Retina (tissue), 1 donor: ENCODE data around the gene CAPNS1.

Source experiments
- DNase-seq: peaks from one replicate; pipeline ENCODE4 v3.0.0-alpha.2; 2016

CAPNS1 gene

GRCh38 chr19:36139473-36140303, at the start of gene CAPNS1:
CAPNS1 (plus strand) TSS chr19:36140066; CDS start chr19:36141012, 946 bp downstream.
- peak; percentile 95 for DNase-seq

- DNase-seq: no peak
These were observed 48.8 kb upstream of the CAPNS1 start for GRCh38 chr19:36090910-36091695.

GRCh38 chr19:36092566-36092965, 47.3 kb upstream of the CAPNS1 start:
- DNase-seq: no peak

- no peak for DNase-seq
These were observed 46.7 kb upstream of the CAPNS1 start for GRCh38 chr19:36093146-36093662.

GRCh38 chr19:36093687-36094086, 46.2 kb upstream of the CAPNS1 start:
- DNase-seq: no peak

- no peak for DNase-seq
These were observed 42.8 kb upstream of the CAPNS1 start for GRCh38 chr19:36097036-36097435.

- DNase-seq: no peak
These were observed 40.6 kb upstream of the CAPNS1 start for GRCh38 chr19:36099166-36099785.

GRCh38 chr19:36100476-36100875, 39.4 kb upstream of the CAPNS1 start:
- DNase-seq: no peak

GRCh38 chr19:36101550-36102327, 38.1 kb upstream of the CAPNS1 start:
- DNase-seq: no peak

- DNase-seq: no peak
These were observed 36.7 kb upstream of the CAPNS1 start for GRCh38 chr19:36103040-36103626.

- no peak for DNase-seq
These were observed 35.9 kb upstream of the CAPNS1 start for GRCh38 chr19:36103842-36104552.

- no peak for DNase-seq
These were observed 33.4 kb upstream of the CAPNS1 start for GRCh38 chr19:36106441-36106840.

- no peak for DNase-seq
These were observed 32.9 kb upstream of the CAPNS1 start for GRCh38 chr19:36106991-36107390.

GRCh38 chr19:36108684-36109083, 31.2 kb upstream of the CAPNS1 start:
- DNase-seq: no peak

- DNase-seq: no peak
These were observed 29.2 kb upstream of the CAPNS1 start, which contains the start of gene OVOL3 for GRCh38 chr19:36110487-36111199. OVOL3 (plus strand) TSS chr19:36111143; CDS start chr19:36111203, 60 bp downstream.

- DNase-seq: no peak
These were observed 28.7 kb upstream of the CAPNS1 start for GRCh38 chr19:36111200-36111539.

- DNase-seq: no peak
These were observed 27.2 kb upstream of the CAPNS1 start for GRCh38 chr19:36112678-36113077.

- no peak for DNase-seq
These were observed 26.4 kb upstream of the CAPNS1 start for GRCh38 chr19:36113425-36113824.

GRCh38 chr19:36113894-36114720, 25.8 kb upstream of the CAPNS1 start:
- DNase-seq: peak; percentile 19
